Body of pancreas (tissue), 4 donors: ENCODE results near the gene ABCB9.

ENCODE experiments used
- POLR2A ChIP-seq, 3 donors: fragments of 450-650 bp; IDR thresholded peaks; one replicate each; pipeline ENCODE4 v1.6.1; 2016; ENCODE audit warnings: antibody characterized with exemption in 3 of 3, mild to moderate bottlenecking in 2 of 3
- TF ChIP-seq, protein P1 (sequence below), 7 experiments: fragments of 450-650 bp in 4 of 7; fragments of 200-600 bp in 3 of 7; sonication (generic) in 3 of 7; IDR thresholded peaks; one replicate each; pipeline ENCODE4 v1.5.1; 2016 to 2019; ENCODE audit warnings: antibody characterized with exemption in 7 of 7

GRCh38 chr12:122947352-122947792, 18.9 kb downstream of the ABCB9 start:
- TF ChIP-seq, protein P1, sequence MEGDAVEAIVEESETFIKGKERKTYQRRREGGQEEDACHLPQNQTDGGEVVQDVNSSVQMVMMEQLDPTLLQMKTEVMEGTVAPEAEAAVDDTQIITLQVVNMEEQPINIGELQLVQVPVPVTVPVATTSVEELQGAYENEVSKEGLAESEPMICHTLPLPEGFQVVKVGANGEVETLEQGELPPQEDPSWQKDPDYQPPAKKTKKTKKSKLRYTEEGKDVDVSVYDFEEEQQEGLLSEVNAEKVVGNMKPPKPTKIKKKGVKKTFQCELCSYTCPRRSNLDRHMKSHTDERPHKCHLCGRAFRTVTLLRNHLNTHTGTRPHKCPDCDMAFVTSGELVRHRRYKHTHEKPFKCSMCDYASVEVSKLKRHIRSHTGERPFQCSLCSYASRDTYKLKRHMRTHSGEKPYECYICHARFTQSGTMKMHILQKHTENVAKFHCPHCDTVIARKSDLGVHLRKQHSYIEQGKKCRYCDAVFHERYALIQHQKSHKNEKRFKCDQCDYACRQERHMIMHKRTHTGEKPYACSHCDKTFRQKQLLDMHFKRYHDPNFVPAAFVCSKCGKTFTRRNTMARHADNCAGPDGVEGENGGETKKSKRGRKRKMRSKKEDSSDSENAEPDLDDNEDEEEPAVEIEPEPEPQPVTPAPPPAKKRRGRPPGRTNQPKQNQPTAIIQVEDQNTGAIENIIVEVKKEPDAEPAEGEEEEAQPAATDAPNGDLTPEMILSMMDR (IDR thresholded peaks at IDR 0.05), result peak in 4 of 7 experiments; percentile 10 to 21 (median 19)
- no peak for TF ChIP-seq POLR2A (IDR thresholded peaks at IDR 0.05)
